GM23338 (cell line): Measurements from ENCODE around the gene ACRBP. TPM values are rescaled to one million over a fixed set of nuclear protein-coding genes. Genes with fewer than 3 reads are reported as not detected.

Experiments
- ATAC-seq: fragments of 200-7000 bp; cut with Tn5 transposase; 3 replicates; pipeline ENCODE4 v1.9.1; 2020
- DNase-seq: peaks from one replicate; pipeline ENCODE4 v3.0.0-alpha.2; 2015; ENCODE audit warnings: low spot score
- H2AFZ ChIP-seq: fragments of 200-600 bp; sonication (generic); 2 replicates; pipeline ENCODE4 v1.8.0; 2016; ENCODE audit warnings: antibody characterized with exemption, mild to moderate bottlenecking, moderate library complexity
- H3F3A ChIP-seq: fragments of 200-600 bp; sonication (generic); replicated peaks from 2 replicates; pipeline ENCODE4 v1.8.0; 2017; ENCODE audit warnings: antibody characterized with exemption, mixed run types, low read depth
- H3K27ac ChIP-seq: fragments of 200-600 bp; sonication (generic); 2 replicates; pipeline ENCODE4 v1.6.1; 2016; ENCODE audit warnings: low read depth
- H3K27me3 ChIP-seq: fragments of 200-600 bp; sonication (generic); 2 replicates; pipeline ENCODE4 v1.8.0; 2016; ENCODE audit warnings: mild to moderate bottlenecking, mixed run types, moderate library complexity; ENCODE audit not compliant: insufficient read depth
- H3K36me3 ChIP-seq: fragments of 200-600 bp; sonication (generic); 2 replicates; pipeline ENCODE4 v1.8.0; 2016; ENCODE audit warnings: mild to moderate bottlenecking; ENCODE audit not compliant: insufficient read depth
- H3K4me1 ChIP-seq: fragments of 200-600 bp; sonication (generic); 2 replicates; pipeline ENCODE4 v1.8.0; 2016; ENCODE audit warnings: mild to moderate bottlenecking, moderate library complexity; ENCODE audit not compliant: insufficient read depth
- H3K4me2 ChIP-seq: fragments of 200-600 bp; sonication (generic); 2 replicates; pipeline ENCODE4 v1.7.1; 2017; ENCODE audit warnings: mixed run types
- H3K4me3 ChIP-seq: fragments of 200-600 bp; sonication (generic); 2 replicates; pipeline ENCODE4 v1.6.1; 2016; ENCODE audit warnings: mixed run types
- H3K79me2 ChIP-seq: fragments of 200-600 bp; sonication (generic); replicated peaks from 2 replicates; pipeline ENCODE4 v1.8.0; 2017; ENCODE audit warnings: mild to moderate bottlenecking; ENCODE audit not compliant: insufficient read depth
- H3K9me2 ChIP-seq: fragments of 200-600 bp; sonication (generic); 2 replicates; pipeline ENCODE4 v1.8.0; 2017; ENCODE audit not compliant: insufficient read depth
- H4K20me1 ChIP-seq: fragments of 200-600 bp; sonication (generic); replicated peaks from 2 replicates; pipeline ENCODE4 v1.8.0; 2017; ENCODE audit warnings: mild to moderate bottlenecking; ENCODE audit not compliant: insufficient read depth
- H3K27ac Mint-ChIP-seq: 2 replicates; pipeline ENCODE4 v1.8.0; 2020; ENCODE audit warnings: inconsistent platforms, mild to moderate bottlenecking, moderate library complexity, mixed read lengths
- H3K27me3 Mint-ChIP-seq: 3 replicates; pipeline ENCODE4 v1.8.0; 2022; ENCODE audit warnings: low read depth, mild to moderate bottlenecking, moderate library complexity, mixed read lengths, inconsistent platforms; ENCODE audit not compliant: insufficient read depth, poor library complexity
- H3K36me3 Mint-ChIP-seq: 3 replicates; pipeline ENCODE4 v1.8.0; 2021; ENCODE audit warnings: low read depth, mild to moderate bottlenecking, inconsistent platforms, moderate library complexity, mixed read lengths
- H3K4me1 Mint-ChIP-seq: 3 replicates; pipeline ENCODE4 v1.8.0; 2020; ENCODE audit warnings: mild to moderate bottlenecking, inconsistent platforms, mixed read lengths
- H3K4me3 Mint-ChIP-seq: 3 replicates; pipeline ENCODE4 v1.8.0; 2021; ENCODE audit warnings: moderate library complexity, mild to moderate bottlenecking, inconsistent platforms, mixed read lengths
- H3K9me3 Mint-ChIP-seq: 3 replicates; pipeline ENCODE4 v1.8.0; 2020; ENCODE audit warnings: moderate library complexity, mild to moderate bottlenecking, inconsistent platforms, mixed read lengths
- CREB1 ChIP-seq: fragments of 250-450 bp; sonication (Bioruptor Pico); IDR thresholded peaks from 2 replicates; pipeline ENCODE4 v1.5.0; 2020; ENCODE audit warnings: low read depth, mild to moderate bottlenecking, moderate library complexity
- CTCF ChIP-seq, 2 experiments: fragments of 200-600 bp in 1 of 2; sonication (generic) in 1 of 2; conservative IDR thresholded peaks; 2 replicates each; pipeline versions ENCODE4 v1.5.1 to v1.6.1; 2016 to 2017; ENCODE audit warnings: antibody characterized with exemption in 2 of 2, low read depth in 2 of 2, mild to moderate bottlenecking in 2 of 2, moderate library complexity in 1 of 2
- ETS1 ChIP-seq: IDR thresholded peaks from 2 replicates; pipeline ENCODE4 v1.6.1; 2016; ENCODE audit warnings: antibody characterized with exemption
- EZH2 ChIP-seq: fragments of 200-600 bp; sonication (generic); IDR thresholded peaks from one replicate; pipeline ENCODE4 v1.8.0; 2017; ENCODE audit warnings: antibody characterized with exemption, mild to moderate bottlenecking, low read depth; ENCODE audit not compliant: unreplicated experiment
- EZH2phosphoT487 ChIP-seq: fragments of 200-600 bp; sonication (generic); IDR thresholded peaks from one replicate; pipeline ENCODE4 v1.8.1; 2018; ENCODE audit warnings: antibody characterized with exemption; ENCODE audit not compliant: unreplicated experiment
- JUNB ChIP-seq: IDR thresholded peaks from one replicate; pipeline ENCODE4 v1.6.1; 2016; ENCODE audit warnings: antibody characterized with exemption; ENCODE audit not compliant: unreplicated experiment
- NANOG ChIP-seq: IDR thresholded peaks from 2 replicates; pipeline ENCODE4 v1.6.1; 2016; ENCODE audit warnings: antibody characterized with exemption, borderline replicate concordance
- POLR2AphosphoS5 ChIP-seq: IDR thresholded peaks from 2 replicates; pipeline ENCODE4 v1.6.1; 2016; ENCODE audit warnings: antibody characterized with exemption, low read depth
- STAT1 ChIP-seq: IDR thresholded peaks from one replicate; pipeline ENCODE4 v1.6.1; 2016; ENCODE audit warnings: antibody characterized with exemption; ENCODE audit not compliant: unreplicated experiment
- ZNF114 ChIP-seq: fragments of 250-450 bp; sonication (Bioruptor Pico); IDR thresholded peaks from 2 replicates; pipeline ENCODE4 v1.5.0; 2020; ENCODE audit warnings: mild to moderate bottlenecking, moderate library complexity
- ZNF331 ChIP-seq: fragments of 250-450 bp; sonication (Bioruptor Pico); IDR thresholded peaks from 2 replicates; pipeline ENCODE4 v1.5.0; 2020; ENCODE audit warnings: low read depth, mild to moderate bottlenecking, moderate library complexity
- polyA plus RNA-seq: library from polyadenylated mRNA; unstranded; fragments of >200 nt; fragmentation: Nextera tagmentation; extraction: Ambion mirVana; gene quantifications from 2 replicates; pipeline ENCODE4 v1.2.1, GENCODE V29; 2016
- total RNA-seq: library from RNA; depleted of rRNA; stranded (reverse); fragments of >200 nt; shearing (Covaris generic); gene quantifications from 2 replicates; pipeline ENCODE4 v1.2.3, GENCODE V29; 2014
- TF ChIP-seq, protein P1 (sequence below): IDR thresholded peaks from one replicate; pipeline ENCODE4 v1.6.1; 2018; ENCODE audit warnings: antibody characterized with exemption; ENCODE audit not compliant: unreplicated experiment

ACRBP gene
- total and polyA plus RNA-seq, 2 experiments from 2014 or later, result 0.70 to 2.2 TPM

- TF ChIP-seq, protein P1, sequence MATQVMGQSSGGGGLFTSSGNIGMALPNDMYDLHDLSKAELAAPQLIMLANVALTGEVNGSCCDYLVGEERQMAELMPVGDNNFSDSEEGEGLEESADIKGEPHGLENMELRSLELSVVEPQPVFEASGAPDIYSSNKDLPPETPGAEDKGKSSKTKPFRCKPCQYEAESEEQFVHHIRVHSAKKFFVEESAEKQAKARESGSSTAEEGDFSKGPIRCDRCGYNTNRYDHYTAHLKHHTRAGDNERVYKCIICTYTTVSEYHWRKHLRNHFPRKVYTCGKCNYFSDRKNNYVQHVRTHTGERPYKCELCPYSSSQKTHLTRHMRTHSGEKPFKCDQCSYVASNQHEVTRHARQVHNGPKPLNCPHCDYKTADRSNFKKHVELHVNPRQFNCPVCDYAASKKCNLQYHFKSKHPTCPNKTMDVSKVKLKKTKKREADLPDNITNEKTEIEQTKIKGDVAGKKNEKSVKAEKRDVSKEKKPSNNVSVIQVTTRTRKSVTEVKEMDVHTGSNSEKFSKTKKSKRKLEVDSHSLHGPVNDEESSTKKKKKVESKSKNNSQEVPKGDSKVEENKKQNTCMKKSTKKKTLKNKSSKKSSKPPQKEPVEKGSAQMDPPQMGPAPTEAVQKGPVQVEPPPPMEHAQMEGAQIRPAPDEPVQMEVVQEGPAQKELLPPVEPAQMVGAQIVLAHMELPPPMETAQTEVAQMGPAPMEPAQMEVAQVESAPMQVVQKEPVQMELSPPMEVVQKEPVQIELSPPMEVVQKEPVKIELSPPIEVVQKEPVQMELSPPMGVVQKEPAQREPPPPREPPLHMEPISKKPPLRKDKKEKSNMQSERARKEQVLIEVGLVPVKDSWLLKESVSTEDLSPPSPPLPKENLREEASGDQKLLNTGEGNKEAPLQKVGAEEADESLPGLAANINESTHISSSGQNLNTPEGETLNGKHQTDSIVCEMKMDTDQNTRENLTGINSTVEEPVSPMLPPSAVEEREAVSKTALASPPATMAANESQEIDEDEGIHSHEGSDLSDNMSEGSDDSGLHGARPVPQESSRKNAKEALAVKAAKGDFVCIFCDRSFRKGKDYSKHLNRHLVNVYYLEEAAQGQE, result no peak
- TF ChIP-seq STAT1 (no peak), POLR2AphosphoS5 (no peak), EZH2phosphoT487 (no peak), CTCF (conservative IDR thresholded peaks at IDR 0.05; ENCODE audit: low read depth in 2 of 2) (no peak)
These were observed 3.0 kb downstream of the ACRBP start (continued) for GRCh38 chr12:6644257-6644596.

DNA sequence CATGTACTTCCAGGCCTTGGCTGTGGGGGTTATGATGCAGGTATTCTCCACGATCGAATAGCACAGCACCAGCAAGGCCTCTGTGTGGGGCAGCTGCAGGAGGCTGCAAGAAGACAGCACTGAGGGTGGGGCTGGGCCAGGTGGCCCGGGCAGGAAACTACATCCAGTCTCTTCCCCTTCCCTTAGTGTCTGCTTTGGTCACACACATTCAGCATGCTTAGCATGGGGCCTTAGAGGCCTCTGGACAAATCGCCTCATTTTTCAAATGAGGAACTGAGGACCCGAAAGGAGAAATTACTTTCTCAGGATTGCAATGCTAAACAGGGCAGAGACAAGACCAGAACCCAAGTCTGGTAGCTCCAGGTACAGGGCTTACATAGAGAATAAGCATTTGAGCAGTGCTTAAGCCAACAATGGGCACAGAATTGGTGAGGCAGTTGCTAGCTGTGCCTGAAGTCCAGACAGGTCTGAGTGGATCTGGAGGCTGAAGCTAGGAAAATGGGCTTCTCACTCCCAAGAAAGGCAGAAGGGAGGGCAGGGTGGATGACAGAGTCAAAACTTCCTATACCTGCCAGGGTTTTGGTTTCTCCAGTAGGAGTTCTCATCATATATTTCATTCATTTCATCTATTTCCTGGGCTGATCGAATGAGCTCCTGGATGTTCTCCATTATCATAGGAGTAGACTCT, 3.5 kb downstream of the ACRBP start:
- H3K27me3 ChIP-seq, result peaks cover 27% of the 10 kb centered on the region
- H3K36me3 ChIP-seq, result no peaks in the 10 kb centered on the region
- H4K20me1 ChIP-seq, result no peaks in the 10 kb centered on the region
- Mint-ChIP-seq H3K27me3 (peaks cover 11% of the 10 kb centered on the region), H3K9me3 (no peaks in the 10 kb centered on the region), H3K36me3 (peaks cover 5% of the 10 kb centered on the region; the same call in 1 of the 3 replicates), H3K4me1 (peaks cover 9% of the 10 kb centered on the region), H3K4me3 (no peak overlapping the region), H3K27ac (no peak overlapping the region)
- no peaks in the 10 kb centered on the region for H3K79me2 ChIP-seq
- H3K27ac ChIP-seq, result no peak overlapping the region
- no peaks in the 10 kb centered on the region for H3K9me2 ChIP-seq
- peaks cover 10% of the 10 kb centered on the region; the same call in 1 of the 2 replicates for H3K4me1 ChIP-seq
- DNase-seq (no peak), ATAC-seq (no peak)
- H3F3A ChIP-seq, result peaks cover 9% of the 10 kb centered on the region; the same call in 1 of the 2 replicates
- H2AFZ ChIP-seq, result 0 out of 2 replicates have a peak overlapping the region, but pooled peaks have one; percentile 38
- H3K4me2 ChIP-seq, result no peak overlapping the region
- H3K4me3 ChIP-seq, result no peak overlapping the region
- TF ChIP-seq JUNB, result no peak
- no peak for TF ChIP-seq ETS1
- no peak for TF ChIP-seq CTCF (conservative IDR thresholded peaks at IDR 0.05; ENCODE audit: low read depth in 2 of 2)
- TF ChIP-seq ZNF331 (CRISPR knock-in tag), result no peak
- TF ChIP-seq ZNF114 (CRISPR knock-in tag), result no peak
- no peak for TF ChIP-seq NANOG
- TF ChIP-seq EZH2, result no peak
- TF ChIP-seq, protein P1, result no peak
- no peak for TF ChIP-seq EZH2phosphoT487
- TF ChIP-seq CREB1 (CRISPR knock-in tag), result no peak
